Panc1 (cell line): ENCODE data around the gene PPFIA3. TPM values are rescaled to one million over a fixed set of nuclear protein-coding genes. Genes with fewer than 3 reads are reported as not detected.

ENCODE experiments used
- ATAC-seq: fragments of 200-7000 bp; cut with Tn5 transposase; 2 replicates; pipeline ENCODE4 v1.9.1; 2020; ENCODE audit warnings: mild to moderate bottlenecking, moderate library complexity
- BruUV-seq: library from RNA; stranded (reverse); fragments of 400-500 nt; replicated peaks from 2 replicates; lab custom pipeline; 2021; lab: Mats Ljungman, UMichigan
- CTCF ChIA-PET: fragments of 300-600 bp; sonication (Branson Sonifier 250); formaldehyde crosslinking; loops from one replicate; lab custom pipeline; 2022; ENCODE audit warnings: antibody characterized with exemption; lab: Charles Lee
- POLR2A ChIA-PET: fragments of 300-600 bp; sonication (Branson Sonifier 250); formaldehyde crosslinking; loops from one replicate; lab custom pipeline; 2022; ENCODE audit warnings: antibody characterized with exemption; lab: Charles Lee
- DNase-seq: peaks from one replicate; pipeline ENCODE4 v3.0.0-alpha.2; 2010; ENCODE audit warnings: low read depth, low spot score
- H3K27ac ChIP-seq: 2 replicates; pipeline ENCODE4 v1.5.1; 2011; ENCODE audit warnings: mild to moderate bottlenecking, low read length, inconsistent platforms
- H3K27me3 ChIP-seq: fragments of 200-500 bp; sonication (Bioruptor generic); 2 replicates; pipeline ENCODE4 v1.6.0; 2014; ENCODE audit warnings: low read length, inconsistent platforms; ENCODE audit not compliant: control insufficient read depth, insufficient read depth
- H3K36me3 ChIP-seq: fragments of 200-500 bp; sonication (Bioruptor generic); 2 replicates; pipeline ENCODE4 v1.5.1; 2014; ENCODE audit warnings: inconsistent platforms, mild to moderate bottlenecking, low read length, moderate library complexity; ENCODE audit not compliant: control insufficient read depth, insufficient read depth
- H3K4me1 ChIP-seq: 2 replicates; pipeline ENCODE4 v1.5.1; 2011; ENCODE audit warnings: inconsistent platforms, mild to moderate bottlenecking, low read length, moderate library complexity; ENCODE audit not compliant: control insufficient read depth, insufficient read depth
- H3K4me3 ChIP-seq, 2 experiments: 2 replicates each; pipeline ENCODE4 v1.5.1; 2011 to 2012; ENCODE audit warnings: low read depth in 2 of 2, low read length in 2 of 2, mild to moderate bottlenecking in 2 of 2, inconsistent platforms in 1 of 2, moderate library complexity in 1 of 2
- H3K9me3 ChIP-seq: fragments of 200-500 bp; sonication (Bioruptor generic); 2 replicates; pipeline ENCODE4 v1.5.1; 2014; ENCODE audit warnings: low read depth, mild to moderate bottlenecking, inconsistent platforms, low read length, moderate library complexity; ENCODE audit not compliant: control insufficient read depth, insufficient read depth
- CTCF ChIP-seq: fragments of 450-650 bp; IDR thresholded peaks from 2 replicates; pipeline ENCODE4 v1.5.1; 2017; ENCODE audit warnings: mild to moderate bottlenecking
- POLR2AphosphoS5 ChIP-seq: IDR thresholded peaks from 2 replicates; pipeline ENCODE4 v1.6.1; 2012; ENCODE audit warnings: mild to moderate bottlenecking, low read depth, low read length, moderate library complexity
- REST ChIP-seq, 2 experiments: IDR thresholded peaks; 2 replicates each; pipeline ENCODE4 v1.6.1; 2011 to 2012; ENCODE audit warnings: low read depth in 2 of 2, control low read depth in 1 of 2, low read length in 1 of 2, mild to moderate bottlenecking in 1 of 2, moderate library complexity in 1 of 2; ENCODE audit not compliant: insufficient read depth in 1 of 2
- SIN3A ChIP-seq: IDR thresholded peaks from 2 replicates; pipeline ENCODE4 v1.6.1; 2012; ENCODE audit warnings: low read depth, mild to moderate bottlenecking, low read length, moderate library complexity, borderline replicate concordance; ENCODE audit not compliant: insufficient read depth
- TCF7L2 ChIP-seq: IDR thresholded peaks from 2 replicates; pipeline ENCODE4 v1.6.1; 2011; ENCODE audit warnings: mild to moderate bottlenecking, low read depth, low read length, inconsistent platforms
- in situ Hi-C: cut with HindIII; loops from 2 replicates; pipeline ENCODE4 v1.10.0; 2016; ENCODE audit warnings: low sequenced_read_pairs, low pct_unique_long_range_greater_than_20kb
- intact Hi-C: fragments of 100-400 bp; cut with micrococcal nuclease; formaldehyde crosslinking; loops from one replicate; pipeline ENCODE4 v1.10.0; 2022; ENCODE audit not compliant: unreplicated experiment
- total RNA-seq: library from RNA; stranded (reverse); gene quantifications from one replicate; pipeline ENCODE4 v1.2.1, GENCODE V29; 2021; ENCODE audit not compliant: unreplicated experiment

PPFIA3 gene
- total RNA-seq, 1 experiment from 2014 or later = 21.7 TPM

- Histone ChIP-seq H3K36me3 (no peaks in the 10 kb centered on the region; the same call in 1 of the 2 replicates), H3K4me3 (no peak overlapping the region), H3K27ac (0 out of 2 replicates have a peak overlapping the region, but pooled peaks have one; percentile 4), H3K9me3 (no peaks in the 10 kb centered on the region), H3K4me1 (no peaks in the 10 kb centered on the region; the same call in 1 of the 2 replicates), H3K27me3 (no peaks in the 10 kb centered on the region)
- intact Hi-C loops = no loop called here
- DNase-seq = no peak
- no peak for ATAC-seq
- ChIA-PET CTCF (interaction anchor here (1.4 kb wide), 1 partner anchor 51 kb away, joined by 4 read pairs; no protein-coding TSS in a partner anchor), POLR2A (no interaction called here)
- in situ Hi-C loops = no loop called here
- TSS peak; percentile 66 for BruUV-seq
- TF ChIP-seq REST (IDR thresholded peaks at IDR 0.05; ENCODE audit: insufficient read depth in 1 of 2, low read depth in 2 of 2, low read length in 1 of 2) (no peak), TCF7L2 (no peak), POLR2AphosphoS5 (no peak), SIN3A (no peak), CTCF (no peak)
These were observed 28.8 kb downstream of the PPFIA3 start for GRCh38 chr19:49148044-49148682.

GRCh38 chr19:49148784-49149651, 29.7 kb downstream of the PPFIA3 start:
- H3K9me3 ChIP-seq = no peaks in the 10 kb centered on the region
- in situ Hi-C loops = no loop called here
- peak overlapping the region; percentile 89 for H3K27ac ChIP-seq
- no peaks in the 10 kb centered on the region; the same call in 1 of the 2 replicates for H3K4me1 ChIP-seq
- CTCF ChIA-PET = interaction anchor here (1.4 kb wide), 1 partner anchor 50 kb away, joined by 4 read pairs; no protein-coding TSS in a partner anchor
- peak; percentile 72 for ATAC-seq
- intact Hi-C loops = no loop called here
- H3K36me3 ChIP-seq = no peaks in the 10 kb centered on the region; the same call in 1 of the 2 replicates
- no peaks in the 10 kb centered on the region for H3K27me3 ChIP-seq
- peak; percentile 53 for DNase-seq
- TF ChIP-seq REST (IDR thresholded peaks at IDR 0.05; ENCODE audit: insufficient read depth in 1 of 2, low read depth in 2 of 2, low read length in 1 of 2) (peak; percentile 84 to 89), TCF7L2 (no peak), POLR2AphosphoS5 (no peak; the same call in 1 of the 2 replicates), SIN3A (0 out of 2 replicates have a peak, but pooled peaks have one; percentile 20), CTCF (no peak)
- BruUV-seq = no TSS peak
- H3K4me3 ChIP-seq = peak overlapping the region; percentile 78 to 91
- POLR2A ChIA-PET = no interaction called here
